ENCODE data around the gene ANKRD11. TPM values are rescaled to one million over a fixed set of nuclear protein-coding genes. Genes with fewer than 3 reads are reported as not detected.
A peak's percentile ranks its signal among the peaks of the same experiment; 100 is the strongest.
"Not testable (repeated sequence)": the region's sequence is repeated elsewhere in the genome, so short reads cannot be mapped to it uniquely, and the experiment has no call there.

The ANKRD11 gene
- polyA plus RNA-seq, 3 donors: 3.2 to 62.4 (median 5.4) TPM

- no peaks in the 10 kb centered on the region for H3K9me3 ChIP-seq (replicated peaks in 1 of 2; ENCODE audit: control insufficient read depth in 1 of 2, insufficient read depth in 1 of 2, low read length in 2 of 2)
- 92% methylated on average over 3 of the region's 5 CpGs for WGBS (ENCODE audit: insufficient coverage)
- no peaks in the 10 kb centered on the region for H3K27me3 ChIP-seq (ENCODE audit: control insufficient read depth in 2 of 2, insufficient read depth in 2 of 2, low read length in 2 of 2)
- peak overlapping the region in 1 of 2 donors; percentile 2 for H3K27ac ChIP-seq (ENCODE audit: low read depth in 1 of 2, low read length in 2 of 2)
- H3K9me3 Mint-ChIP-seq: no peaks in the 10 kb centered on the region
- no peak for TF ChIP-seq CTCF (IDR thresholded peaks at IDR 0.05)
- H3K4me3 Mint-ChIP-seq: no peak overlapping the region
- peaks cover 97% of the 10 kb centered on the region for H4K20me1 ChIP-seq (ENCODE audit: insufficient read depth, low read length)
- H3K4me3 ChIP-seq (replicated peaks in 1 of 3; ENCODE audit: low read depth in 2 of 3, low read length in 3 of 3): no peak overlapping the region
- H3K27me3 Mint-ChIP-seq (ENCODE audit: low read depth in 3 of 3): peaks cover 0 to 2% (median 0%) of the 10 kb centered on the region in 3 donors
- peak overlapping the region in 3 of 7 donors; percentile 8 to 28 (median 21) for H3K27ac Mint-ChIP-seq
- no peak overlapping the region for H3K4me2 ChIP-seq (replicated peaks; ENCODE audit: extremely low read depth, low read length, poor library complexity, severe bottlenecking)
- peaks cover 97% of the 10 kb centered on the region for H3K79me2 ChIP-seq (ENCODE audit: insufficient read depth, low read length)
- peaks cover 2 to 22% of the 10 kb centered on the region in 2 donors for H3K36me3 ChIP-seq (replicated peaks in 1 of 2; ENCODE audit: control insufficient read depth in 1 of 2, insufficient read depth in 2 of 2, low read length in 2 of 2)
- intact Hi-C loops (cut with micrococcal nuclease): no loop called here
- no peak for DNase-seq
- H3K4me1 Mint-ChIP-seq: peaks cover 39% of the 10 kb centered on the region
- no peak overlapping the region for H2AFZ ChIP-seq (ENCODE audit: insufficient read depth, low read depth, low read length, poor library complexity, severe bottlenecking)
- peaks cover 14 to 29% of the 10 kb centered on the region in 2 donors for H3K4me1 ChIP-seq (ENCODE audit: control insufficient read depth in 1 of 2, insufficient read depth in 2 of 2, low read length in 2 of 2)
- no peak overlapping the region for H3K9ac ChIP-seq (ENCODE audit: insufficient read depth, low read length, poor library complexity, severe bottlenecking)
- peaks cover 8 to 22% of the 10 kb centered on the region in 2 donors for H3K36me3 Mint-ChIP-seq
These were observed 23.4 kb downstream of the ANKRD11 start for GRCh38 chr16:89466920-89467319.

- DNase-seq; H3K27me3 Mint-ChIP-seq (ENCODE audit: low read depth in 3 of 3); H3K9me3 Mint-ChIP-seq; H3K4me2 ChIP-seq (replicated peaks; ENCODE audit: extremely low read depth, low read length, poor library complexity, severe bottlenecking); H3K4me1 ChIP-seq (ENCODE audit: control insufficient read depth in 1 of 2, insufficient read depth in 2 of 2, low read length in 2 of 2); H3K4me3 Mint-ChIP-seq; H3K27me3 ChIP-seq (ENCODE audit: control insufficient read depth in 2 of 2, insufficient read depth in 2 of 2, low read length in 2 of 2); intact Hi-C loops (cut with micrococcal nuclease); H3K9ac ChIP-seq (ENCODE audit: insufficient read depth, low read length, poor library complexity, severe bottlenecking); H3K27ac ChIP-seq (ENCODE audit: low read depth in 1 of 2, low read length in 2 of 2); H3K9me3 ChIP-seq (replicated peaks in 1 of 2; ENCODE audit: control insufficient read depth in 1 of 2, insufficient read depth in 1 of 2, low read length in 2 of 2); H3K4me3 ChIP-seq (replicated peaks in 1 of 3; ENCODE audit: low read depth in 2 of 3, low read length in 3 of 3); H3K27ac Mint-ChIP-seq; H2AFZ ChIP-seq (ENCODE audit: insufficient read depth, low read depth, low read length, poor library complexity, severe bottlenecking): not testable (repeated sequence)
- Mint-ChIP-seq H3K4me1 (peaks cover 26% of the 10 kb centered on the region), H3K36me3 (peaks cover 10 to 36% of the 10 kb centered on the region in 2 donors)
- WGBS (ENCODE audit: insufficient coverage): no CpG with 5 or more reads among the region's 5 CpGs
- peaks cover 97% of the 10 kb centered on the region for H3K79me2 ChIP-seq (ENCODE audit: insufficient read depth, low read length)
- peaks cover 2 to 17% of the 10 kb centered on the region in 2 donors for H3K36me3 ChIP-seq (replicated peaks in 1 of 2; ENCODE audit: control insufficient read depth in 1 of 2, insufficient read depth in 2 of 2, low read length in 2 of 2)
- peaks cover 97% of the 10 kb centered on the region for H4K20me1 ChIP-seq (ENCODE audit: insufficient read depth, low read length)
These were observed 27.0 kb downstream of the ANKRD11 start for GRCh38 chr16:89463312-89463711.

- H3K9ac ChIP-seq (ENCODE audit: insufficient read depth, low read length, poor library complexity, severe bottlenecking); H3K4me1 ChIP-seq (ENCODE audit: control insufficient read depth in 1 of 2, insufficient read depth in 2 of 2, low read length in 2 of 2); intact Hi-C loops (cut with micrococcal nuclease); H2AFZ ChIP-seq (ENCODE audit: insufficient read depth, low read depth, low read length, poor library complexity, severe bottlenecking); H3K4me2 ChIP-seq (replicated peaks; ENCODE audit: extremely low read depth, low read length, poor library complexity, severe bottlenecking); H3K27me3 ChIP-seq (ENCODE audit: control insufficient read depth in 2 of 2, insufficient read depth in 2 of 2, low read length in 2 of 2); H3K27ac ChIP-seq (ENCODE audit: low read depth in 1 of 2, low read length in 2 of 2); H3K4me3 ChIP-seq (replicated peaks in 1 of 3; ENCODE audit: low read depth in 2 of 3, low read length in 3 of 3); H3K9me3 ChIP-seq (replicated peaks in 1 of 2; ENCODE audit: control insufficient read depth in 1 of 2, insufficient read depth in 1 of 2, low read length in 2 of 2); H3K9me3 Mint-ChIP-seq; H3K27me3 Mint-ChIP-seq (ENCODE audit: low read depth in 3 of 3); H3K4me3 Mint-ChIP-seq; DNase-seq: not testable (repeated sequence)
- peaks cover 12 to 31% of the 10 kb centered on the region in 2 donors for H3K36me3 Mint-ChIP-seq
- WGBS (ENCODE audit: insufficient coverage): 98% methylated on average over 8 of the region's 30 CpGs
- H3K4me1 Mint-ChIP-seq: peaks cover 26% of the 10 kb centered on the region
- H3K27ac Mint-ChIP-seq: peak overlapping the region in 1 of 7 donors; percentile 55
- H3K36me3 ChIP-seq (replicated peaks in 1 of 2; ENCODE audit: control insufficient read depth in 1 of 2, insufficient read depth in 2 of 2, low read length in 2 of 2): peaks cover 2 to 11% of the 10 kb centered on the region in 2 donors
- H3K79me2 ChIP-seq (ENCODE audit: insufficient read depth, low read length): peaks cover 97% of the 10 kb centered on the region
- H4K20me1 ChIP-seq (ENCODE audit: insufficient read depth, low read length): peaks cover 97% of the 10 kb centered on the region
These were observed 27.7 kb downstream of the ANKRD11 start for GRCh38 chr16:89462639-89463038.

GRCh38 chr16:89461890-89462289, 28.5 kb downstream of the ANKRD11 start:
- H2AFZ ChIP-seq (ENCODE audit: insufficient read depth, low read depth, low read length, poor library complexity, severe bottlenecking); H3K4me3 ChIP-seq (replicated peaks in 1 of 3; ENCODE audit: low read depth in 2 of 3, low read length in 3 of 3); H3K9ac ChIP-seq (ENCODE audit: insufficient read depth, low read length, poor library complexity, severe bottlenecking); H3K9me3 Mint-ChIP-seq; H3K36me3 ChIP-seq (replicated peaks in 1 of 2; ENCODE audit: control insufficient read depth in 1 of 2, insufficient read depth in 2 of 2, low read length in 2 of 2); H3K4me2 ChIP-seq (replicated peaks; ENCODE audit: extremely low read depth, low read length, poor library complexity, severe bottlenecking); intact Hi-C loops (cut with micrococcal nuclease); H3K9me3 ChIP-seq (replicated peaks in 1 of 2; ENCODE audit: control insufficient read depth in 1 of 2, insufficient read depth in 1 of 2, low read length in 2 of 2); H3K27me3 ChIP-seq (ENCODE audit: control insufficient read depth in 2 of 2, insufficient read depth in 2 of 2, low read length in 2 of 2); H3K27me3 Mint-ChIP-seq (ENCODE audit: low read depth in 3 of 3); DNase-seq; H3K27ac ChIP-seq (ENCODE audit: low read depth in 1 of 2, low read length in 2 of 2); H3K4me1 ChIP-seq (ENCODE audit: control insufficient read depth in 1 of 2, insufficient read depth in 2 of 2, low read length in 2 of 2); H3K4me3 Mint-ChIP-seq: not testable (repeated sequence)
- H4K20me1 ChIP-seq (ENCODE audit: insufficient read depth, low read length): peaks cover 97% of the 10 kb centered on the region
- H3K4me1 Mint-ChIP-seq: peaks cover 23% of the 10 kb centered on the region
- H3K36me3 Mint-ChIP-seq: peaks cover 14 to 27% of the 10 kb centered on the region in 2 donors
- peak overlapping the region in 4 of 7 donors; percentile 52 to 78 (median 64) for H3K27ac Mint-ChIP-seq
- 84% methylated on average over 6 of the region's 15 CpGs for WGBS (ENCODE audit: insufficient coverage)
- H3K79me2 ChIP-seq (ENCODE audit: insufficient read depth, low read length): peaks cover 97% of the 10 kb centered on the region

All from CD14-positive monocyte (primary cell).